ENCODE measurements around the gene CSRP2.

The CSRP2 gene

GRCh38 chr12:76848132-76848531 is 30.7 kb downstream of the CSRP2 start:
- Histone ChIP-seq H3K27ac (ENCODE audit: low read length) (no peak overlapping the region), H3K4me1 (ENCODE audit: control insufficient read depth, low read depth, low read length) (no peaks in the 10 kb centered on the region), H3K9me3 (ENCODE audit: control insufficient read depth, low read depth, low read length) (no peaks in the 10 kb centered on the region), H3K9ac (ENCODE audit: low read length) (no peak overlapping the region), H3K36me3 (ENCODE audit: control insufficient read depth, low read depth, low read length) (peaks cover 29% of the 10 kb centered on the region), H3K27me3 (ENCODE audit: control insufficient read depth, insufficient read depth, low read length) (no peaks in the 10 kb centered on the region), H3K4me3 (ENCODE audit: low read length) (no peak overlapping the region)

- Histone ChIP-seq H3K36me3 (ENCODE audit: control insufficient read depth, low read depth, low read length) (peaks cover 26% of the 10 kb centered on the region), H3K9ac (ENCODE audit: low read length) (no peak overlapping the region), H3K27me3 (ENCODE audit: control insufficient read depth, insufficient read depth, low read length) (no peaks in the 10 kb centered on the region), H3K4me1 (ENCODE audit: control insufficient read depth, low read depth, low read length) (no peaks in the 10 kb centered on the region), H3K4me3 (ENCODE audit: low read length) (no peak overlapping the region), H3K27ac (ENCODE audit: low read length) (no peak overlapping the region), H3K9me3 (ENCODE audit: control insufficient read depth, low read depth, low read length) (no peaks in the 10 kb centered on the region)
Observed at GRCh38 chr12:76847260-76847659, 31.6 kb downstream of the CSRP2 start.

GRCh38 chr12:76836633-76837032 is 42.2 kb downstream of the CSRP2 start:
- Histone ChIP-seq H3K4me3 (ENCODE audit: low read length) (no peak overlapping the region), H3K27ac (ENCODE audit: low read length) (no peak overlapping the region), H3K4me1 (ENCODE audit: control insufficient read depth, low read depth, low read length) (no peaks in the 10 kb centered on the region), H3K27me3 (ENCODE audit: control insufficient read depth, insufficient read depth, low read length) (no peaks in the 10 kb centered on the region), H3K36me3 (ENCODE audit: control insufficient read depth, low read depth, low read length) (peaks cover 5% of the 10 kb centered on the region), H3K9me3 (ENCODE audit: control insufficient read depth, low read depth, low read length) (no peaks in the 10 kb centered on the region), H3K9ac (ENCODE audit: low read length) (no peak overlapping the region)

GRCh38 chr12:76830436-76830835 is 48.4 kb downstream of the CSRP2 start:
- H3K9me3 ChIP-seq (ENCODE audit: control insufficient read depth, low read depth, low read length): no peaks in the 10 kb centered on the region
- H3K27ac ChIP-seq (ENCODE audit: low read length): no peak overlapping the region
- H3K9ac ChIP-seq (ENCODE audit: low read length): no peak overlapping the region
- no peaks in the 10 kb centered on the region for H3K27me3 ChIP-seq (ENCODE audit: control insufficient read depth, insufficient read depth, low read length)
- H3K4me1 ChIP-seq (ENCODE audit: control insufficient read depth, low read depth, low read length): no peaks in the 10 kb centered on the region
- peaks cover 18% of the 10 kb centered on the region for H3K36me3 ChIP-seq (ENCODE audit: control insufficient read depth, low read depth, low read length)
- H3K4me3 ChIP-seq (ENCODE audit: low read length): no peak overlapping the region

- Histone ChIP-seq H3K36me3 (ENCODE audit: control insufficient read depth, low read depth, low read length) (peaks cover 20% of the 10 kb centered on the region), H3K27ac (ENCODE audit: low read length) (no peak overlapping the region), H3K4me3 (ENCODE audit: low read length) (no peak overlapping the region), H3K27me3 (ENCODE audit: control insufficient read depth, insufficient read depth, low read length) (no peaks in the 10 kb centered on the region), H3K4me1 (ENCODE audit: control insufficient read depth, low read depth, low read length) (no peaks in the 10 kb centered on the region), H3K9me3 (ENCODE audit: control insufficient read depth, low read depth, low read length) (no peaks in the 10 kb centered on the region), H3K9ac (ENCODE audit: low read length) (no peak overlapping the region)
Observed at GRCh38 chr12:76820888-76821482, 57.8 kb downstream of the CSRP2 start.

- Histone ChIP-seq H3K27me3 (ENCODE audit: control insufficient read depth, insufficient read depth, low read length) (no peaks in the 10 kb centered on the region), H3K27ac (ENCODE audit: low read length) (no peak overlapping the region), H3K9me3 (ENCODE audit: control insufficient read depth, low read depth, low read length) (no peaks in the 10 kb centered on the region), H3K4me1 (ENCODE audit: control insufficient read depth, low read depth, low read length) (no peaks in the 10 kb centered on the region), H3K36me3 (ENCODE audit: control insufficient read depth, low read depth, low read length) (peaks cover 29% of the 10 kb centered on the region), H3K9ac (ENCODE audit: low read length) (no peak overlapping the region), H3K4me3 (ENCODE audit: low read length) (no peak overlapping the region)
Observed at GRCh38 chr12:76813972-76814371, 64.8 kb downstream of the CSRP2 start.

- Histone ChIP-seq H3K36me3 (ENCODE audit: control insufficient read depth, low read depth, low read length) (peaks cover 30% of the 10 kb centered on the region), H3K4me1 (ENCODE audit: control insufficient read depth, low read depth, low read length) (no peaks in the 10 kb centered on the region), H3K4me3 (ENCODE audit: low read length) (no peak overlapping the region), H3K27ac (ENCODE audit: low read length) (no peak overlapping the region), H3K27me3 (ENCODE audit: control insufficient read depth, insufficient read depth, low read length) (no peaks in the 10 kb centered on the region), H3K9me3 (ENCODE audit: control insufficient read depth, low read depth, low read length) (no peaks in the 10 kb centered on the region), H3K9ac (ENCODE audit: low read length) (no peak overlapping the region)
Observed at GRCh38 chr12:76813265-76813664, 65.6 kb downstream of the CSRP2 start.

- H3K27me3 ChIP-seq (ENCODE audit: control insufficient read depth, insufficient read depth, low read length): no peaks in the 10 kb centered on the region
- no peak overlapping the region for H3K4me3 ChIP-seq (ENCODE audit: low read length)
- H3K4me1 ChIP-seq (ENCODE audit: control insufficient read depth, low read depth, low read length): no peaks in the 10 kb centered on the region
- H3K27ac ChIP-seq (ENCODE audit: low read length): no peak overlapping the region
- H3K9ac ChIP-seq (ENCODE audit: low read length): no peak overlapping the region
- no peaks in the 10 kb centered on the region for H3K9me3 ChIP-seq (ENCODE audit: control insufficient read depth, low read depth, low read length)
- H3K36me3 ChIP-seq (ENCODE audit: control insufficient read depth, low read depth, low read length): peaks cover 38% of the 10 kb centered on the region
Observed at GRCh38 chr12:76811976-76812375, 66.8 kb downstream of the CSRP2 start.

- no peak overlapping the region for H3K9ac ChIP-seq (ENCODE audit: low read length)
- no peak overlapping the region for H3K4me3 ChIP-seq (ENCODE audit: low read length)
- peaks cover 39% of the 10 kb centered on the region for H3K36me3 ChIP-seq (ENCODE audit: control insufficient read depth, low read depth, low read length)
- no peaks in the 10 kb centered on the region for H3K9me3 ChIP-seq (ENCODE audit: control insufficient read depth, low read depth, low read length)
- H3K4me1 ChIP-seq (ENCODE audit: control insufficient read depth, low read depth, low read length): no peaks in the 10 kb centered on the region
- no peaks in the 10 kb centered on the region for H3K27me3 ChIP-seq (ENCODE audit: control insufficient read depth, insufficient read depth, low read length)
- no peak overlapping the region for H3K27ac ChIP-seq (ENCODE audit: low read length)
Observed at GRCh38 chr12:76810671-76811419, 68.0 kb downstream of the CSRP2 start.

Data from iPS-18a (cell line).